NCI-H1930 (cell line): Measurements from ENCODE around the gene TRPM2.

ENCODE experiments used
- DNase-seq, 2 experiments: peaks; one replicate each; lab custom pipeline; 2025; lab: John Stamatoyannopoulos, UW

TRPM2 gene

DNA sequence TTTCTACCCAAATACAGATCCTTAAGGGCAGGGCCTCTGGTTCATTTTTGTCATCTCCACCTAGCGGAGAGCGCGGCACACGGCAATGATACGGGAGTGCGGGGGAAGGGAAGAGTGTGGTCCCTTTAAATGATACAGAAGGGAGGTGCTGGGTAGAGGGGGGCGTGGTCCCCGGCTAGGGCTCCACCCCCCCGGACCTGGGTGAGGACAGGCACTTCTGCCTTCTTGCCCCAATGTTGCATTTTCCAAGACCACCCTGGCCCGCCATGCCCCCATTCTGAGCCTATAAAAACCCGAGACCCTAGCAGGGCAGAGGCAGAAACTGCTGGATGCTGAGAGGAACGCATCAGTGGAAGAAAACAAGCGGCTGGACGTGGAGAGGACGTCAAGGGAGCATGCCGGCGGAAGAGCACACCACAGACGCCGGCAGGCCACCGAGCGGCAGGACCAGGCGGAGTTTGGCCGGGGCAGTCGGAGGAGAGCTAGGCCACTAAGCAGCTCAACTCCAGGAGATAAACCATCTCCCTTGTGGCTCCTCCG lies 131.9 kb downstream of the TRPM2 start:
- peak; percentile 68 to 75 for DNase-seq

DNA sequence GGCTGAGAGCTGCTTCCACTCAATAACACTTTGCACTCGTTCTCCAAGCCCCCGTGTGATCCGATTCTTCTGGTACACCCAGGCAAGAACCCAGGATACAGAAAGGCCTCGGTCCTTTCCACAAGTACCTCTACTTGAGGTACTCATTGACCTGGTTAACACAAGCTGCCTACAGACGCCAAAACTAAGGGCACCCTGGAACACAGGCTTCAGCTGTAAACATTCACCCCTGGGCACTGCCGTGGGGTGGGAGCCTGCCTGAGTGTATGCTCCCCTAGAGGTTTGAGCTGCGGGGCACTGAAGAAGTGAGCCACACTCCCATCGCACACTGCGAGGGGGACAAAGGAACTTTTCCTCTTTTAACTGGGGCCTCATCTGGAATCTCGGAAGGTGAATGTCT lies 132.4 kb downstream of the TRPM2 start:
- DNase-seq, result no peak

- no peak for DNase-seq
Observed at GRCh38 chr21:44486302-44486701, 132.9 kb downstream of the TRPM2 start.

GRCh38 chr21:44487831-44488230 lies 134.4 kb downstream of the TRPM2 start:
- DNase-seq, result no peak

DNA sequence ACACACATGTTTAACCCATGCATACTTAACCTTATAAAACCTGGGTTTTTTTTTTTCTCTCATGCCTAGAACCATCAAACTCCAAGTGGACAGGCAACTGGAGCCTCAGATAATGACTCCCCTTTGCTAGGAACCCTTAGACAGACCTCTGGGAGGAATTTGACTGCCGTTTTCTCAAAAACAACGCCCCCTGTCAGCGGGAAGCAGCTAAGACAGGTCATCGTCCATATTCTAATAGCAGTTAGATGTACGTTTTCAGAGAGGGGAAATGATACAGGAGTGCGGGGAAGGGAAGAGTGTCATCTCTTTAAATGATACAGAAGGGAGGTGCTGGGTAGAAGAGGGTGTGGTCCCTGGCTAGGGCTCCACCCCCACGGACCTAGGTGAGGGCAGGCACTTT lies 136.5 kb downstream of the TRPM2 start:
- DNase-seq, result no peak

DNA sequence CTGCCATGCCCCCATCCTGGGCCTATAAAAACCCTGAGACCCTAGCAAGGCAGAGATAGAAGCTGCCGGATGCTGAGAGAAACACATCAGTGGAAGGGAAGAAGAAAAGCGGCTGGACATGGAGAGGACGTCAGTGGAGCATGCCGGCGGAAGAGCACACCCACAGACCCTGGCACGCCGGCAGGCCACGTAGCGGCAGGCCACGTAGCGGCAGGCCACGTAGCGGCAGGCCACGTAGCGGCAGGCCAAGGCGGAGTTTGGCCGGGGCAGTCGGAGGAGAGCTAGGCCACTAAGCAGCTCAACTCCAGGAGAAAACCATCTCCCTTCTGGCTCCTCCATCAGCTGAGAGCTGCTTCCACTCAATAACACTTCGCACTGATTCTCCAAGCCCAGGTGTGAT lies 137.0 kb downstream of the TRPM2 start:
- DNase-seq, result no peak

DNA sequence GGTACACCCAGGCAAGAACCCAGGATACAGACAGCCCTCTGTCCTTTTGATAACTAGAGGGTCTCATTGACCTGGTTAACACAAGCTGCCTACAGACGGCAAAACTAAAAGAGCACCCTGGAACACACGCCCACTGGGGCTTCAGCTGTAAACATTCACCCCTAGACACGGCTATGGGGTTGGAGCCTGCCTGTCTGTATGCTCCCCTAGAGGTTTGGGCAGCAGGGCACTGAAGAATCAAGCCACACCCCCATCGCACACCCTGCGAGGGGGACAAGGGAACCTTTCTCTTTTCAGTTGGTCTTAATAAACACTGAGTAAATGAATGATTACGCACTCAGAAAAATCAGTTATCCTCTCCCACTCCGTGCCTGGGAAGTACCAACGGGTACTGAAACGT lies 137.4 kb downstream of the TRPM2 start:
- DNase-seq, result no peak
